GM12865 (cell line): ENCODE results near the gene ATXN1.

Source experiments
- DNase-seq: peaks from one replicate; pipeline ENCODE4 v3.0.0; 2010; ENCODE audit warnings: low read depth
- H3K4me3 ChIP-seq: 2 replicates; pipeline ENCODE4 v1.5.1; 2011; ENCODE audit warnings: mild to moderate bottlenecking, low read depth, low read length, control low read depth
- TF ChIP-seq, protein P1 (sequence below): IDR thresholded peaks from 2 replicates; pipeline ENCODE4 v1.5.1; 2011; ENCODE audit warnings: low read length, control low read depth, low read depth, inconsistent platforms; ENCODE audit not compliant: insufficient read depth; ENCODE audit errors: missing control alignments

Gene ATXN1

GRCh38 chr6:16729183-16729691, 32.0 kb downstream of the ATXN1 start:
- no peak overlapping the region for H3K4me3 ChIP-seq
- no peak for DNase-seq
- TF ChIP-seq, protein P1, sequence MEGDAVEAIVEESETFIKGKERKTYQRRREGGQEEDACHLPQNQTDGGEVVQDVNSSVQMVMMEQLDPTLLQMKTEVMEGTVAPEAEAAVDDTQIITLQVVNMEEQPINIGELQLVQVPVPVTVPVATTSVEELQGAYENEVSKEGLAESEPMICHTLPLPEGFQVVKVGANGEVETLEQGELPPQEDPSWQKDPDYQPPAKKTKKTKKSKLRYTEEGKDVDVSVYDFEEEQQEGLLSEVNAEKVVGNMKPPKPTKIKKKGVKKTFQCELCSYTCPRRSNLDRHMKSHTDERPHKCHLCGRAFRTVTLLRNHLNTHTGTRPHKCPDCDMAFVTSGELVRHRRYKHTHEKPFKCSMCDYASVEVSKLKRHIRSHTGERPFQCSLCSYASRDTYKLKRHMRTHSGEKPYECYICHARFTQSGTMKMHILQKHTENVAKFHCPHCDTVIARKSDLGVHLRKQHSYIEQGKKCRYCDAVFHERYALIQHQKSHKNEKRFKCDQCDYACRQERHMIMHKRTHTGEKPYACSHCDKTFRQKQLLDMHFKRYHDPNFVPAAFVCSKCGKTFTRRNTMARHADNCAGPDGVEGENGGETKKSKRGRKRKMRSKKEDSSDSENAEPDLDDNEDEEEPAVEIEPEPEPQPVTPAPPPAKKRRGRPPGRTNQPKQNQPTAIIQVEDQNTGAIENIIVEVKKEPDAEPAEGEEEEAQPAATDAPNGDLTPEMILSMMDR = no peak

- H3K4me3 ChIP-seq = no peak overlapping the region
- TF ChIP-seq, protein P1 = no peak
- DNase-seq = no peak
These were observed 32.6 kb downstream of the ATXN1 start for GRCh38 chr6:16728513-16729182.

DNA sequence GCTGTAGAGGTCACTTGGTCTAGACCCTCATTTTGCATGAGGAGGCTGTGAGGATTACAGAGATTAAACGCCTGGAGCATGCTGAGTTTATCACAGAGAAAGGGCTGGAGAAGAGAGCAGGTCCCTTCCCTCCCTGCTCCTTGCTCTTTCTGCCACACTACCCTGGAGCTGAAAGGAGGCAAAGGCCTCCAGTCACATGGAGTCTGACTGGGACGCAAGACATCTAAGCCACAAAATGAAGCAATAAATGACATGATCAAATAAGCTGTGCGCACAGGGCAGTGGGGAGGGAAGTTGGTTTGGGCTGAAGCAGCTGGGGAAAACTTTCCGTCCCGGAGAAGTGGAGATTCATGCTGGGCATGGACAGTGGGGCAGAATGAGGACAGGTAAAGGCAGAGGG, 33.3 kb downstream of the ATXN1 start:
- no peak for DNase-seq
- H3K4me3 ChIP-seq = no peak overlapping the region
- TF ChIP-seq, protein P1 = no peak

GRCh38 chr6:16725145-16725864, 36.0 kb downstream of the ATXN1 start:
- H3K4me3 ChIP-seq = no peak overlapping the region
- TF ChIP-seq, protein P1 = no peak
- DNase-seq = no peak

DNA sequence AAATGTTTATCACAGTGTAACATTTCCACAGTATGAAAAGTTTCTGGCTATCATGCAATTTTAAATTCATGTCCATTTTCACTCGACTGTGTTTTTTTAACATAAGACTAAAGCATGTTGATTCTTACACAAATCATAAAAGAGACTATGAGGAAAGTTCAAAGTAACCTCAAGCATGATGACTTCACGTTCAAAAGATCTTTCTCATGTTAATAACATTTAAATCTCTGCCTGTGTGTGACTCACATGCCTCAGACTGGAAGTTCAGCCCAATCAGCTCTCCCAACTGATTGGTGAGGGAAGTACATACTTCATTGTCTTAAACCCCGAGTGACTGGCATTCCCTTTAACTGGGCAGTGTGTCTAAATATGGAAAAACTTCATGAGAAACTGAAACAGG, 37.4 kb downstream of the ATXN1 start:
- H3K4me3 ChIP-seq = no peak overlapping the region
- DNase-seq = no peak
- TF ChIP-seq, protein P1 = no peak

DNA sequence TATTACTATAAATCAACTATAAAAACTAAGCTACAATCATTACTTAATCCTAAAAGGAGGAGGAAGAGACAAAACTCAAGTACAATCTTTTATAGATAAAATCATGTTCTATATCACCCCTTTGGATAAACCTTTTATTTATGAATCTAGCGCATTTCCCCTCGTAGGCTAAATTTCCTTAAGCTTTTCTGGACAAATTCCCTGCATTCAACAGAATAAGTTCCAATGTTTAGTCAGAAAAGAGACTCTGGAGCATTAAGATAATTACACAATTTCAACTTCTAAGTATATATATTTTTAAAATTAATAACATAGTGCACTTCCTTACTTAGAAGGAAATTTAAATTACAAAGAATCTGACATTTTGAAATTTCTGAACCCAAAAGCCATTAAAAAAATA, 37.9 kb downstream of the ATXN1 start:
- no peak for DNase-seq
- no peak overlapping the region for H3K4me3 ChIP-seq

More for the DNA sequence above, 37.9 kb downstream of the ATXN1 start:
- TF ChIP-seq, protein P1 = no peak
